Keratinocyte (primary cell): ENCODE data around the gene GALNT2.

Experiments used
- EZH2 ChIP-seq: IDR thresholded peaks from one replicate; pipeline ENCODE4 v1.6.1; 2012; ENCODE audit warnings: inconsistent platforms, mild to moderate bottlenecking, low read length, moderate library complexity
- TF ChIP-seq, protein P1 (sequence below), 3 experiments: IDR thresholded peaks in 1 of 3; conservative IDR thresholded peaks in 1 of 3; optimal IDR thresholded peaks in 1 of 3; 2 replicates in 2 of 3; 3 replicates in 1 of 3; pipeline versions ENCODE3 to v1.5.1; 2011; ENCODE audit warnings: low read length in 3 of 3, mild to moderate bottlenecking in 3 of 3, moderate library complexity in 2 of 3, control low read depth in 1 of 3, inconsistent platforms in 1 of 3; ENCODE audit not compliant: insufficient read depth in 2 of 3; ENCODE audit errors: extremely low read depth in 1 of 3

DNA sequence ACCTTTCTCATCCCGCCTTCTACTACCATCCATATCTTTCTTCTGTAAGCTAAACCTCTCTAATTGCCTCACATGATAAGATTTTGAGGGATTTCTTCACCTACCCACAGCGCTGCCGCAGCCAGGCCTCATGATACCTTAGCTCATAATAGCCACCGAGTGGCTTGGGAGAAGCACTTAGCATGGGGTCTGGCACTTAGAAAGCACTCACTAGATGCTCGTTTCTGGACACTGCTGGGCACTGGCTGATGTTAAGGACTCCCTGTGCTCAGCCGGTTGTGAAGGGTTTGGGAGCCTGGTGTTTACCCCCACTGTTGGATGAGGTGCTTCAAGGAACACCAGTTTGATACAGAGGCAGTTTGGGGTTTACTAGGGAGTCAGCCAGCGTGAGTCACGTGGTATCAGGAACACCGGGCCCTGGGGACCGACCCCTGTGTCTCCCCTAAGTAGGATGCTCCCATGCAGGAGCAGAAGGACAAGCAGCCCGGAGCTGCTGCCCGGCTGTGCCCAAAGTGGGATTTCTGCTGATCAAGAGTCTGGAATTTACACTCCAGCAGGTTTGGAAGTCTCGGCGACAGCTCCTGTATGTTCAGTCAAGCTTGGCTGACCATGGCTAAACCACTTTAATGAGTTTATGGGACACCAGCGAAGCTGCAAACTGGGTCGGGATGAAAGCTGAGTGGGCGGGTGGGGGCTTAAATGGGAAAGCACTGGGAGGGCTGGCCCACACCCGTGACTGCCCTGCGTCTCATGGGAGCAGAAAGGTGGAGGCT, 63.3 kb downstream of the GALNT2 start:
- TF ChIP-seq, protein P1, sequence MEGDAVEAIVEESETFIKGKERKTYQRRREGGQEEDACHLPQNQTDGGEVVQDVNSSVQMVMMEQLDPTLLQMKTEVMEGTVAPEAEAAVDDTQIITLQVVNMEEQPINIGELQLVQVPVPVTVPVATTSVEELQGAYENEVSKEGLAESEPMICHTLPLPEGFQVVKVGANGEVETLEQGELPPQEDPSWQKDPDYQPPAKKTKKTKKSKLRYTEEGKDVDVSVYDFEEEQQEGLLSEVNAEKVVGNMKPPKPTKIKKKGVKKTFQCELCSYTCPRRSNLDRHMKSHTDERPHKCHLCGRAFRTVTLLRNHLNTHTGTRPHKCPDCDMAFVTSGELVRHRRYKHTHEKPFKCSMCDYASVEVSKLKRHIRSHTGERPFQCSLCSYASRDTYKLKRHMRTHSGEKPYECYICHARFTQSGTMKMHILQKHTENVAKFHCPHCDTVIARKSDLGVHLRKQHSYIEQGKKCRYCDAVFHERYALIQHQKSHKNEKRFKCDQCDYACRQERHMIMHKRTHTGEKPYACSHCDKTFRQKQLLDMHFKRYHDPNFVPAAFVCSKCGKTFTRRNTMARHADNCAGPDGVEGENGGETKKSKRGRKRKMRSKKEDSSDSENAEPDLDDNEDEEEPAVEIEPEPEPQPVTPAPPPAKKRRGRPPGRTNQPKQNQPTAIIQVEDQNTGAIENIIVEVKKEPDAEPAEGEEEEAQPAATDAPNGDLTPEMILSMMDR (optimal IDR thresholded peaks at IDR 0.05 in 1 of 3, IDR thresholded peaks at IDR 0.05 in 1 of 3, conservative IDR thresholded peaks at IDR 0.05 in 1 of 3; ENCODE audit: extremely low read depth in 1 of 3, insufficient read depth in 2 of 3, low read length in 3 of 3), result no peak
- TF ChIP-seq EZH2, result no peak
